Measurements from ENCODE around the gene WNT3A.

The WNT3A gene

GRCh38 chr1:228048120-228048519 lies 41.3 kb downstream of the WNT3A start:
- ChIA-PET POLR2A (no interaction called here), CTCF (interaction anchor here (1.2 kb wide), 1 partner anchor 62 kb away, joined by 3 read pairs; the partner anchor contains the start of gene MRPL55)
- TF ChIP-seq CTCF (IDR thresholded peaks at IDR 0.05; ENCODE audit: control extremely low read depth, extremely low read depth, low read depth, missing control alignments): no peak
- no peak for DNase-seq (ENCODE audit: extremely low spot score)

- ChIA-PET CTCF (interaction anchor here (1.2 kb wide), 1 partner anchor 61 kb away, joined by 3 read pairs; the partner anchor contains the start of gene MRPL55), POLR2A (no interaction called here)
- DNase-seq (ENCODE audit: extremely low spot score): no peak
- no peak for TF ChIP-seq CTCF (IDR thresholded peaks at IDR 0.05; ENCODE audit: control extremely low read depth, extremely low read depth, low read depth, missing control alignments)
Measured at GRCh38 chr1:228048659-228049298, 42.0 kb downstream of the WNT3A start.

- ChIA-PET POLR2A (no interaction called here), CTCF (no interaction called here)
- TF ChIP-seq CTCF (IDR thresholded peaks at IDR 0.05; ENCODE audit: control extremely low read depth, extremely low read depth, low read depth, missing control alignments): no peak
- no peak for DNase-seq (ENCODE audit: extremely low spot score)
Measured at GRCh38 chr1:228050571-228051231, 43.9 kb downstream of the WNT3A start.

- no peak for DNase-seq (ENCODE audit: extremely low spot score)
- no peak for TF ChIP-seq CTCF (IDR thresholded peaks at IDR 0.05; ENCODE audit: control extremely low read depth, extremely low read depth, low read depth, missing control alignments)
- ChIA-PET CTCF (interaction anchor here (0.8 kb wide), 1 partner anchor 16 kb away, joined by 3 read pairs; no protein-coding TSS in a partner anchor), POLR2A (no interaction called here)
Measured at GRCh38 chr1:228058172-228058948, 51.6 kb downstream of the WNT3A start.

- no peak for DNase-seq (ENCODE audit: extremely low spot score)
- ChIA-PET POLR2A (no interaction called here), CTCF (no interaction called here)
- no peak for TF ChIP-seq CTCF (IDR thresholded peaks at IDR 0.05; ENCODE audit: control extremely low read depth, extremely low read depth, low read depth, missing control alignments)
Measured at GRCh38 chr1:228058949-228059633, 52.3 kb downstream of the WNT3A start.

Data from GM10248 (cell line).